K562 (cell line): Measurements from ENCODE around the gene NDOR1. TPM values are rescaled to one million over a fixed set of nuclear protein-coding genes. Genes with fewer than 3 reads are reported as not detected.

Experiments used
- ATAC-seq: fragments of 200-7000 bp; cut with Tn5 transposase; 3 replicates; pipeline ENCODE4 v1.9.1; 2020; ENCODE audit warnings: moderate library complexity
- BruUV-seq: library from RNA; stranded (reverse); fragments of 400-500 nt; replicated peaks from 2 replicates; lab custom pipeline; 2021; lab: Mats Ljungman, UMichigan
- CTCF ChIA-PET: fragments of 300-600 bp; formaldehyde crosslinking; extraction: SDS; loops from one replicate; lab custom pipeline; 2021; ENCODE audit warnings: low intra/inter-chr PET ratio; lab: Yijun Ruan, JAX
- POLR2A ChIA-PET: fragments of 300-600, 350-650 bp; sonication (Branson Sonifier 250); formaldehyde crosslinking; extraction: SDS; loops from one replicate; lab custom pipeline; 2021; ENCODE audit warnings: antibody characterized with exemption, inconsistent platforms; lab: Yijun Ruan, JAX
- DNase-seq, 4 experiments: peaks; one replicate each; pipeline versions ENCODE4 v3.0.0 to v3.0.0-alpha.2; 2011 to 2018; ENCODE audit warnings: low spot score in 3 of 4, mixed read lengths in 3 of 4; ENCODE audit errors: extremely low read depth in 1 of 4
- FAIRE-seq: peaks from 2 replicates; lab custom pipeline; 2011; peaks lifted over from hg19 to GRCh38; lab: Jason Lieb, UNC
- H2AFZ ChIP-seq: 2 replicates; pipeline ENCODE4 v1.6.0; 2011; ENCODE audit warnings: low read depth, low read length, control low read depth, inconsistent platforms
- H3K27ac ChIP-seq: fragments of 200-600 bp; 3 replicates; pipeline ENCODE4 v1.8.0; 2011; ENCODE audit warnings: low read depth, mild to moderate bottlenecking, control low read depth, inconsistent platforms, low read length, moderate library complexity, mixed read lengths; ENCODE audit errors: extremely low read depth
- H3K27me3 ChIP-seq, 2 experiments: fragments of 300-600 bp in 1 of 2; 2 replicates in 1 of 2; 3 replicates in 1 of 2; pipeline versions ENCODE4 v1.6.0 to v1.8.0; 2011; ENCODE audit warnings: inconsistent platforms in 2 of 2, low read length in 2 of 2, mild to moderate bottlenecking in 1 of 2, mixed read lengths in 1 of 2, moderate library complexity in 1 of 2; ENCODE audit not compliant: control insufficient read depth in 2 of 2, insufficient read depth in 2 of 2
- H3K36me3 ChIP-seq: fragments of 300-600 bp; 3 replicates; pipeline ENCODE4 v1.8.0; 2011; ENCODE audit warnings: mild to moderate bottlenecking, low read length, inconsistent platforms; ENCODE audit not compliant: control insufficient read depth, insufficient read depth
- H3K4me1 ChIP-seq, 2 experiments: fragments of 200-600 bp in 1 of 2; replicated peaks in 1 of 2; 2 replicates in 1 of 2; 3 replicates in 1 of 2; pipeline versions ENCODE4 v1.5.1 to v1.8.0; 2011; ENCODE audit warnings: inconsistent platforms in 2 of 2, low read length in 2 of 2, mild to moderate bottlenecking in 1 of 2, mixed read lengths in 1 of 2, moderate library complexity in 1 of 2; ENCODE audit not compliant: control insufficient read depth in 2 of 2, insufficient read depth in 2 of 2
- H3K4me2 ChIP-seq: 2 replicates; pipeline ENCODE4 v1.6.1; 2011; ENCODE audit warnings: low read length, control low read depth, inconsistent platforms, mixed read lengths; ENCODE audit not compliant: insufficient read depth
- H3K4me3 ChIP-seq: fragments of 200-600 bp; sonication (generic), shearing (Covaris generic); 2 replicates; pipeline ENCODE4 v1.5.1; 2016; ENCODE audit warnings: control low read depth, inconsistent platforms
- H3K79me2 ChIP-seq: fragments of 200-600 bp; 3 replicates; pipeline ENCODE4 v1.8.0; 2011; ENCODE audit warnings: low read length, inconsistent platforms; ENCODE audit not compliant: control insufficient read depth, insufficient read depth
- H3K9ac ChIP-seq, 2 experiments: 2 replicates each; pipeline versions ENCODE4 v1.6.0 to v1.6.1; 2011; ENCODE audit warnings: low read depth in 2 of 2, low read length in 2 of 2, control low read depth in 1 of 2, inconsistent platforms in 1 of 2, mild to moderate bottlenecking in 1 of 2, mixed read lengths in 1 of 2; ENCODE audit not compliant: insufficient read depth in 1 of 2
- H3K9me1 ChIP-seq: one replicate; pipeline ENCODE4 v1.6.0; 2011; ENCODE audit warnings: inconsistent platforms, mild to moderate bottlenecking, low read length, moderate library complexity; ENCODE audit not compliant: control insufficient read depth, insufficient read depth
- H3K9me3 ChIP-seq: replicated peaks from 2 replicates; pipeline ENCODE4 v1.5.1; 2011; ENCODE audit warnings: low read depth, low read length, inconsistent platforms; ENCODE audit not compliant: control insufficient read depth, insufficient read depth
- H4K20me1 ChIP-seq: replicated peaks from 2 replicates; pipeline ENCODE4 v1.6.1; 2011; ENCODE audit warnings: low read length, inconsistent platforms, mixed read lengths; ENCODE audit not compliant: control insufficient read depth, insufficient read depth
- ARID1B ChIP-seq: fragments of 450-650 bp; IDR thresholded peaks from 2 replicates; pipeline ENCODE4 v1.6.1; 2016; ENCODE audit warnings: antibody characterized with exemption, mild to moderate bottlenecking, inconsistent platforms
- ATF3 ChIP-seq, 2 experiments: fragments of 450-650 bp in 1 of 2; sonication (generic) in 1 of 2; formaldehyde crosslinking in 1 of 2; IDR thresholded peaks in 1 of 2; conservative IDR thresholded peaks in 1 of 2; 2 replicates each; pipeline versions ENCODE4 v1.6.1 to v1.8.1; 2016 to 2023; ENCODE audit warnings: mild to moderate bottlenecking in 2 of 2, moderate library complexity in 2 of 2, inconsistent platforms in 1 of 2, missing genetic modification reagents in 1 of 2
- BDP1 ChIP-seq: IDR thresholded peaks from 3 replicates; pipeline ENCODE4 v1.6.1; 2011; ENCODE audit not compliant: insufficient read length, insufficient read depth
- BHLHE40 ChIP-seq: IDR thresholded peaks from 2 replicates; pipeline ENCODE4 v1.6.1; 2011; ENCODE audit warnings: low read length, improper control_type of control experiment
- FIP1L1 ChIP-seq: fragments of 200-400 bp; formaldehyde crosslinking; IDR thresholded peaks from 2 replicates; pipeline ENCODE4 v1.6.1; 2018; ENCODE audit warnings: mild to moderate bottlenecking, low read depth, low read length; ENCODE audit not compliant: poor library complexity, severe bottlenecking
- HBP1 ChIP-seq: fragments of 450-650 bp; formaldehyde crosslinking; IDR thresholded peaks from 2 replicates; pipeline ENCODE4 v1.4.0; 2022; ENCODE audit warnings: missing genetic modification characterization
- NFXL1 ChIP-seq: fragments of 450-650 bp; formaldehyde crosslinking; IDR thresholded peaks from 2 replicates; pipeline ENCODE4 v1.4.0; 2021; ENCODE audit warnings: mild to moderate bottlenecking
- NR2F6 ChIP-seq: fragments of 450-650 bp; formaldehyde crosslinking; IDR thresholded peaks from 2 replicates; pipeline ENCODE4 v1.4.0; 2020; ENCODE audit warnings: mild to moderate bottlenecking
- RBM22 ChIP-seq: fragments of 200-400 bp; formaldehyde crosslinking; IDR thresholded peaks from 2 replicates; pipeline ENCODE4 v1.6.1; 2018; ENCODE audit warnings: low read length, low read depth; ENCODE audit not compliant: poor library complexity, severe bottlenecking
- RBM34 ChIP-seq: fragments of 200-400 bp; formaldehyde crosslinking; IDR thresholded peaks from 2 replicates; pipeline ENCODE4 v1.6.1; 2018; ENCODE audit warnings: low read length, borderline replicate concordance; ENCODE audit not compliant: insufficient read depth
- RCOR1 ChIP-seq, 2 experiments: IDR thresholded peaks; 2 replicates each; pipeline ENCODE4 v1.6.1; 2012; ENCODE audit warnings: low read depth in 2 of 2, low read length in 2 of 2, borderline replicate concordance in 1 of 2, improper control_type of control experiment in 1 of 2
- SAFB2 ChIP-seq: fragments of 200-400 bp; formaldehyde crosslinking; IDR thresholded peaks from 2 replicates; pipeline ENCODE4 v1.6.1; 2018; ENCODE audit warnings: borderline replicate concordance, low read length, low read depth, moderate library complexity; ENCODE audit not compliant: severe bottlenecking
- SAP30 ChIP-seq: fragments of 200-600 bp; sonication (generic); IDR thresholded peaks from 2 replicates; pipeline ENCODE4 v1.6.1; 2012; ENCODE audit warnings: borderline replicate concordance, low read depth, mild to moderate bottlenecking, moderate library complexity, low read length, control low read depth, inconsistent platforms; ENCODE audit not compliant: insufficient read depth, poor library complexity, severe bottlenecking
- TBL1XR1 ChIP-seq, 2 experiments: IDR thresholded peaks; 2 replicates each; pipeline ENCODE4 v1.6.1; 2012; ENCODE audit warnings: improper control_type of control experiment in 2 of 2, low read length in 2 of 2, mild to moderate bottlenecking in 1 of 2
- YY1 ChIP-seq, 3 experiments: IDR thresholded peaks; 2 replicates each; pipeline ENCODE4 v1.6.1; 2011; ENCODE audit warnings: low read length in 2 of 3, mild to moderate bottlenecking in 2 of 3, moderate library complexity in 2 of 3, borderline replicate concordance in 1 of 3, control low read depth in 1 of 3, low read depth in 1 of 3; ENCODE audit not compliant: insufficient read depth in 3 of 3, insufficient replicate concordance in 2 of 3, control insufficient read depth in 1 of 3, insufficient read length in 1 of 3; ENCODE audit errors: extremely low read depth in 1 of 3
- ZNF140 ChIP-seq: fragments of 250-450 bp; sonication (Bioruptor Pico); IDR thresholded peaks from 2 replicates; pipeline ENCODE4 v1.8.0; 2021; ENCODE audit warnings: moderate library complexity, mild to moderate bottlenecking, inconsistent platforms
- ZNF79 ChIP-seq: fragments of 250-450 bp; sonication (Bioruptor Pico); IDR thresholded peaks from 2 replicates; pipeline ENCODE4 v1.4.0; 2020; ENCODE audit warnings: low read depth, mild to moderate bottlenecking, moderate library complexity
- WGBS: fragments of 100-300 bp; shearing (Covaris generic); methylation state at CpG from one replicate; pipeline ENCODE4 v1.1.6; 2016; ENCODE audit warnings: low coverage, mixed read lengths; ENCODE audit not compliant: insufficient coverage; ENCODE audit errors: missing lambda C conversion rate; 5-methylcytosine and 5-hydroxymethylcytosine counted together
- in situ Hi-C: fragments of 300-500 bp; cut with MboI; formaldehyde crosslinking; loops from 4 replicates; pipeline ENCODE4 v1.15.0; 2018; ENCODE audit warnings: inconsistent platforms, mixed read lengths
- intact Hi-C: fragments of 100-400 bp; cut with micrococcal nuclease; formaldehyde crosslinking; loops from 2 replicates; pipeline ENCODE4 v1.14.2; 2022
- polyA plus RNA-seq, 8 experiments: library from polyadenylated mRNA; depleted of rRNA in 4 of 8; stranded (reverse) in 5 of 8; unstranded in 3 of 8; fragments of >200 nt; fragmentation: Nextera tagmentation in 2 of 8; fragmentation: Illumina TruSeq in 1 of 8; extraction: Ambion mirVana in 2 of 8; extraction: Trizol in 1 of 8; gene quantifications; 2 replicates each; pipeline versions ENCODE4 v1.2.1 to v1.2.3, GENCODE V29; 2011 to 2014; ENCODE audit warnings: inconsistent platforms in 1 of 8, missing spikeins in 1 of 8
- total RNA-seq, 7 experiments: library from RNA; depleted of rRNA in 6 of 7; stranded (reverse); fragments of >200 nt in 6 of 7; fragmentation: Illumina TruSeq in 2 of 7; extraction: Trizol in 2 of 7; gene quantifications; 2 replicates each; pipeline versions ENCODE4 v1.2.1 to v1.2.3, GENCODE V29; 2011 to 2021; ENCODE audit warnings: low replicate concordance in 1 of 7

Gene NDOR1
- total and polyA plus RNA-seq, 9 of the 15 experiments (the other 6 are each of a cell fraction or from before 2014, with no cell fraction given), result 0.06 to 36.9 (median 6.9) TPM

- ChIA-PET CTCF (no interaction called here), POLR2A (interaction anchor here (0.6 to 6.5 kb wide), 28 partner anchors 12 to 869 kb away, joined by 3 to 221 read pairs (median 4); partner anchors contain the start of genes ANAPC2, CARD9, CYSRT1 and EXD3)
- H3K79me2 ChIP-seq, result peaks cover 57% of the 10 kb centered on the region
- peak overlapping the region; percentile 95 for H3K4me2 ChIP-seq
- in situ Hi-C loops, result loop anchor here (25.0 kb wide), 1 partner anchor 455 kb away; the partner anchor contains the start of genes CCDC183 and TMEM141
- peak overlapping the region; percentile 87 to 100 for H3K9ac ChIP-seq
- 57% methylated on average over 35 of the region's 36 CpGs for WGBS
- no peaks in the 10 kb centered on the region for H3K27me3 ChIP-seq
- H3K9me1 ChIP-seq, result peaks cover 4% of the 10 kb centered on the region
- H3K27ac ChIP-seq, result peak overlapping the region; percentile 90
- H3K4me1 ChIP-seq, result peaks cover 24 to 87% of the 10 kb centered on the region in 2 experiments; a peak in 4 of 5 replicates
- DNase-seq (no peak), FAIRE-seq (peak; percentile 74), ATAC-seq (no peak)
- intact Hi-C loops, result loop anchor here (5.0 to 10.0 kb wide), 2 partner anchors 60 to 458 kb away; partner anchors contain the start of gene NRARP
- H3K36me3 ChIP-seq, result peaks cover 30% of the 10 kb centered on the region
- H3K9me3 ChIP-seq, result no peaks in the 10 kb centered on the region
- peaks cover 30% of the 10 kb centered on the region for H4K20me1 ChIP-seq
- BruUV-seq, result no TSS peak
- H3K4me3 ChIP-seq, result peak overlapping the region; percentile 96
- no peak overlapping the region for H2AFZ ChIP-seq
- TF ChIP-seq NR2F6, result no peak
- peak; percentile 89 for TF ChIP-seq FIP1L1
- TF ChIP-seq NFXL1 (CRISPR knock-in tag), result no peak
- peak in 1 of 3 experiments; percentile 40 for TF ChIP-seq YY1 (IDR thresholded peaks at IDR 0.05; ENCODE audit: borderline replicate concordance in 1 of 3, control insufficient read depth in 1 of 3, extremely low read depth in 1 of 3, insufficient read depth in 3 of 3, insufficient read length in 1 of 3, insufficient replicate concordance in 2 of 3, low read depth in 1 of 3, low read length in 2 of 3)
- peak; percentile 94 for TF ChIP-seq RBM22
- no peak for TF ChIP-seq TBL1XR1 (IDR thresholded peaks at IDR 0.05; ENCODE audit: low read length in 2 of 2)
- TF ChIP-seq RBM34, result no peak
- no peak for TF ChIP-seq HBP1
- no peak for TF ChIP-seq ZNF140 (CRISPR knock-in tag)
- no peak for TF ChIP-seq ZNF79 (CRISPR knock-in tag)
- no peak for TF ChIP-seq RCOR1 (IDR thresholded peaks at IDR 0.05; ENCODE audit: borderline replicate concordance in 1 of 2, low read depth in 2 of 2, low read length in 2 of 2)
- TF ChIP-seq ATF3 (IDR thresholded peaks at IDR 0.05), result no peak
- TF ChIP-seq ATF3 (CRISPR knock-in tag; conservative IDR thresholded peaks at IDR 0.05), result no peak
- TF ChIP-seq SAFB2, result no peak
- no peak for TF ChIP-seq BHLHE40
- TF ChIP-seq ARID1B, result no peak
- TF ChIP-seq BDP1, result no peak
- peak; percentile 20 for TF ChIP-seq SAP30
Measured at GRCh38 chr9:137242269-137243203, 37.0 kb downstream of the NDOR1 start.
